Kidney (tissue), 14 donors: Measurements from ENCODE around the gene CERS1. TPM values are rescaled to one million over a fixed set of nuclear protein-coding genes. Genes with fewer than 3 reads are reported as not detected.

Experiments used
- DNase-seq, 5 donors: peaks; one replicate each; pipeline ENCODE4 v3.0.0-alpha.2; 2013 to 2020
- FAIRE-seq: peaks from 2 replicates; lab custom pipeline; 2012; peaks lifted over from hg19 to GRCh38; lab: Jason Lieb, UNC
- H3K27ac ChIP-seq, 2 donors: one replicate each; pipeline ENCODE4 v1.7.0; 2013; ENCODE audit warnings: low read depth in 2 of 2, low read length in 2 of 2, inconsistent platforms in 1 of 2
- H3K27me3 ChIP-seq: one replicate; pipeline ENCODE4 v1.7.1; 2013; ENCODE audit warnings: low read length, inconsistent platforms; ENCODE audit not compliant: control insufficient read depth, insufficient read depth
- H3K36me3 ChIP-seq, 3 donors: one replicate each; pipeline versions ENCODE4 v1.7.0 to v1.7.1; 2013; ENCODE audit warnings: low read length in 3 of 3, control low read depth in 1 of 3, inconsistent platforms in 1 of 3; ENCODE audit not compliant: insufficient read depth in 3 of 3, control insufficient read depth in 2 of 3
- H3K4me1 ChIP-seq, 3 donors: one replicate each; pipeline versions ENCODE4 v1.7.0 to v1.7.1; 2013; ENCODE audit warnings: low read length in 3 of 3, inconsistent platforms in 1 of 3, low read depth in 1 of 3; ENCODE audit not compliant: control insufficient read depth in 2 of 3, insufficient read depth in 2 of 3
- H3K4me3 ChIP-seq, 3 donors: one replicate each; pipeline versions ENCODE4 v1.7.0 to v1.8.1; 2013; ENCODE audit warnings: low read length in 3 of 3, control low read depth in 1 of 3, inconsistent platforms in 1 of 3
- H3K9ac ChIP-seq, 3 donors: one replicate each; pipeline versions ENCODE4 v1.7.0 to v1.7.1; 2013; ENCODE audit warnings: low read length in 3 of 3, control low read depth in 1 of 3, inconsistent platforms in 1 of 3
- H3K9me3 ChIP-seq, 3 donors: one replicate each; pipeline versions ENCODE4 v1.7.0 to v1.7.1; 2013; ENCODE audit warnings: low read length in 3 of 3, control low read depth in 1 of 3, inconsistent platforms in 1 of 3; ENCODE audit not compliant: control insufficient read depth in 2 of 3, insufficient read depth in 1 of 3
- intact Hi-C: fragments of 100-400 bp; cut with DNase I; formaldehyde crosslinking; loops from one replicate; pipeline ENCODE4 v1.11.1; 2022
- polyA plus RNA-seq: library from polyadenylated mRNA; stranded (reverse); fragments of 350-450 nt; fragmentation: Illumina TruSeq; extraction: RNeasy Lipid Tissue Mini Kit (QIAGEN cat#74804); gene quantifications from one replicate; pipeline ENCODE4 v1.2.3, GENCODE V29; 2014; ENCODE audit warnings: low read depth, low replicate concordance; ENCODE audit not compliant: insufficient read depth
- total RNA-seq: library from RNA; stranded (reverse); fragmentation: NEBNext Ultra II Directional; extraction: Animal tissue kit (Norgen Biotek cat#: 25700); gene quantifications from one replicate; pipeline ENCODE4 v1.2.1, GENCODE V29; 2021
- TF ChIP-seq, protein P1 (sequence below): IDR thresholded peaks from 3 replicates; pipeline ENCODE4 v1.5.1; 2012; ENCODE audit warnings: mild to moderate bottlenecking, moderate library complexity, borderline replicate concordance; ENCODE audit not compliant: insufficient read depth; ENCODE audit errors: extremely low read depth
- donor health status: control.
- donor health status: control.
- donor health status: control.
- donor health status: control.
- donor health status: control.
- donor health status: DM: yes; HTN: yes; CAD: no.
- donor health status: Normal renal cell carcinoma (clear cell type).

Gene CERS1
- total and polyA plus RNA-seq, 2 donors from 2014 or later, result 0.50 TPM; not detected in 1

DNA sequence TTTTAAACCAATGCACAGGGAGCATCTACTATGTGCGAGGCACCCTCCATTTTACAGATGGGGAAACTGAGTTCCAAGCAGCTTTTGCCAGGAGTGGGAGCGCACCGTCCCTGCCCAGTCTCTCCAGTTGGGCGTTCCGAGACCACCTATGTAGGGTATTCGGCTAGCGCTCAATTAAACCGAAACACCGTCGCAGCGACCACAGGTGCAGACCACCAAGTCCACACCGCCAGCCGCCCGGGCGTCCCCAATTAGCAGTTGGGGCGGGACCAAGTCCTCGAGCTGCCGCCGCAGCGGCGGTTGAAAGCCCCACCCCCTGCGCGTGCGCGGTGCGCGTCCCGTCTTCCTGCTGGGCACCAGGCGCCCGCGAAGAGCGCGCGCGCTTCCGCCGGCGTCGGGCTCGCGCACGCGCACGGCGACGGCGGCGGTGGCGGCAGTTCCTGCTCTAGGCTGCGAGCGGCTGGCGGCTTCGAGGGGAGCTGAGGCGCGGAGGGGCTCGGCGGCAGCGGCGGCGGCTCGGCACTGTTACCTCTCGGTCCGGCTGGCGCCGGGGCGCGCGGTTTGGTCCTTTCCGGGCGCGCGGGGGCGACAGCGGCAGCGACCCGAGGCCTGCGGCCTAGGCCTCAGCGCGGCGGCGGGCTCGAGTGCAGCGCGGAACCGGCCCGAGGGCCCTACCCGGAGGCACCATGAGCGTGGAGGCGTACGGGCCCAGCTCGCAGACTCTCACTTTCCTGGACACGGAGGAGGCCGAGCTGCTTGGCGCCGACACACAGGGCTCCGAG lies 64.2 kb downstream of the CERS1 start, which contains the start of gene UPF1:
UPF1 (plus strand) TSS at position 436 of the 782 bp plus-strand sequence; CDS start at position 687, 251 bp downstream.
- Histone ChIP-seq H3K9me3 (peaks cover 0 to 8% (median 0%) of the 10 kb centered on the region in 3 donors), H3K4me3 (peak within 1 kb of the TSS; percentile 70 to 88 (median 83)), H3K9ac (peak within 1 kb of the TSS; percentile 58 to 97 (median 84)), H3K27ac (peak within 1 kb of the TSS; percentile 74 to 80), H3K4me1 (peaks cover 0 to 24% (median 19%) of the 10 kb centered on the region in 3 donors), H3K36me3 (peaks cover 2 to 7% (median 3%) of the 10 kb centered on the region in 3 donors), H3K27me3 (no peaks in the 10 kb centered on the region)
- DNase-seq, result peak; percentile 96 to 98 (median 97)
- TF ChIP-seq, protein P1, sequence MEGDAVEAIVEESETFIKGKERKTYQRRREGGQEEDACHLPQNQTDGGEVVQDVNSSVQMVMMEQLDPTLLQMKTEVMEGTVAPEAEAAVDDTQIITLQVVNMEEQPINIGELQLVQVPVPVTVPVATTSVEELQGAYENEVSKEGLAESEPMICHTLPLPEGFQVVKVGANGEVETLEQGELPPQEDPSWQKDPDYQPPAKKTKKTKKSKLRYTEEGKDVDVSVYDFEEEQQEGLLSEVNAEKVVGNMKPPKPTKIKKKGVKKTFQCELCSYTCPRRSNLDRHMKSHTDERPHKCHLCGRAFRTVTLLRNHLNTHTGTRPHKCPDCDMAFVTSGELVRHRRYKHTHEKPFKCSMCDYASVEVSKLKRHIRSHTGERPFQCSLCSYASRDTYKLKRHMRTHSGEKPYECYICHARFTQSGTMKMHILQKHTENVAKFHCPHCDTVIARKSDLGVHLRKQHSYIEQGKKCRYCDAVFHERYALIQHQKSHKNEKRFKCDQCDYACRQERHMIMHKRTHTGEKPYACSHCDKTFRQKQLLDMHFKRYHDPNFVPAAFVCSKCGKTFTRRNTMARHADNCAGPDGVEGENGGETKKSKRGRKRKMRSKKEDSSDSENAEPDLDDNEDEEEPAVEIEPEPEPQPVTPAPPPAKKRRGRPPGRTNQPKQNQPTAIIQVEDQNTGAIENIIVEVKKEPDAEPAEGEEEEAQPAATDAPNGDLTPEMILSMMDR, result no peak
- intact Hi-C loops, result no loop called here
- FAIRE-seq, result no peak

DNA sequence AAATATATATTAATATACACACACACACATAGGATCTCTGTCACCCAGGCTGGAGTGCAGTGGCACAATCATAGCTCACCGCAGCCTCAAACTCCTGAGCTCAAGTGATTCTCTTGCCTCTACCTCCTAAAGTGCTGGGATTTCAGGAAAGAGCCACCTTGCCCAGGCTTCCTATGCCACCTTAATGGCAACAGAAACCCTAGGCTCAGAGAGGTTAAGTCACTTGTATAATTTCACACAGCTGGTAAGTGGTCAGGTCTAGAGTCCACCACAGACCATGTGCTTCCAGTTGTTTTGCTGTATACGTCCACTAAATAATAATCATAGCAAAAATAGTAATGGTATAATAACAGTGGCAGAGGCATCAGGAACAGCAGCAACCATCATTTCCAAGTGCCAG lies 65.5 kb downstream of the CERS1 start:
- FAIRE-seq (no peak), DNase-seq (no peak)
- TF ChIP-seq, protein P1, result no peak
- Histone ChIP-seq H3K36me3 (peaks cover 0 to 7% (median under 1%) of the 10 kb centered on the region in 3 donors), H3K9me3 (peaks cover 0 to 8% (median 0%) of the 10 kb centered on the region in 3 donors), H3K4me1 (peaks cover 0 to 22% (median 13%) of the 10 kb centered on the region in 3 donors), H3K27me3 (no peaks in the 10 kb centered on the region), H3K9ac (no peak overlapping the region), H3K27ac (no peak overlapping the region), H3K4me3 (no peak overlapping the region)
- intact Hi-C loops, result no loop called here

DNA sequence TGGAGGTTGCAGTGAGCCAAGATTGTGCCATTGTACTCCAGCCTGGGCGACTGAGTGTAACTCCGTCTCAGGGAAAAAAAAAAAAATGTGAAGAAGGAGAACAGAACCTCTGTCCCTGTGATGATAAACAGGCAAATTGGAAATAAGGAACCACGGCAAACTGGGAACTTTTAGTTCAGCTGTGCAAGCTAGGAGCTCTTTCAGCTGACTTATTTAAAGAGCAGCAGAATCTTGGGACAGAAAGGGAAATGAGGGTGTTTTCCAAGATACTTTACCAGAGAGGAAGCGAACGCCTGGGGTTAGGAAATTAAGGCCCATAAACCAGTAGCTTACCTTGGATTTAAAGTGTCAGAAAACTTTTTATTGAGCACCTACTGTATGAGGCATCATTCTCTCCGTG lies 67.2 kb downstream of the CERS1 start:
- Histone ChIP-seq H3K36me3 (no peaks in the 10 kb centered on the region), H3K4me3 (no peak overlapping the region), H3K4me1 (peaks cover 0 to 12% (median 0%) of the 10 kb centered on the region in 3 donors), H3K9ac (no peak overlapping the region), H3K27ac (no peak overlapping the region), H3K9me3 (peaks cover 0 to 8% (median 0%) of the 10 kb centered on the region in 3 donors), H3K27me3 (no peaks in the 10 kb centered on the region)
- intact Hi-C loops, result no loop called here
- DNase-seq (no peak), FAIRE-seq (no peak)
- TF ChIP-seq, protein P1, result no peak

Other genes with a start within 250 kb of the CERS1 start
- gene CRTC1, start 212.5 kb downstream of the CERS1 start, total RNA-seq, result 26.8 TPM
- gene CRTC1, start 212.5 kb downstream of the CERS1 start, polyA plus RNA-seq, result 10.9 TPM
- 33.2 TPM for gene COMP, start 104.9 kb downstream of the CERS1 start, total RNA-seq
- gene COMP, start 104.9 kb downstream of the CERS1 start, polyA plus RNA-seq, result 1.8 TPM
- gene UPF1, start 64.2 kb downstream of the CERS1 start, total RNA-seq, result 70.1 TPM
- gene UPF1, start 64.2 kb downstream of the CERS1 start, polyA plus RNA-seq, result 34.2 TPM
- gene COPE, start 23.2 kb upstream of the CERS1 start, total RNA-seq, result 166 TPM
- 263 TPM for gene COPE, start 23.2 kb upstream of the CERS1 start, polyA plus RNA-seq
- 39.5 TPM for gene DDX49, start 23.6 kb upstream of the CERS1 start, total RNA-seq
- 40.6 TPM for gene DDX49, start 23.6 kb upstream of the CERS1 start, polyA plus RNA-seq
- 34.3 TPM for gene HOMER3, start 45.1 kb upstream of the CERS1 start, total RNA-seq
- 53.1 TPM for gene HOMER3, start 45.1 kb upstream of the CERS1 start, polyA plus RNA-seq
- gene SUGP2, start 137.4 kb upstream of the CERS1 start, total RNA-seq, result 74.1 TPM
- 47.5 TPM for gene SUGP2, start 137.4 kb upstream of the CERS1 start, polyA plus RNA-seq
- gene ARMC6, start 137.4 kb upstream of the CERS1 start, total RNA-seq, result 23.0 TPM
- 24.6 TPM for gene ARMC6, start 137.4 kb upstream of the CERS1 start, polyA plus RNA-seq
- gene SLC25A42, start 167.8 kb upstream of the CERS1 start, total RNA-seq, result 9.7 TPM
- gene SLC25A42, start 167.8 kb upstream of the CERS1 start, polyA plus RNA-seq, result 70.7 TPM
- gene TMEM161A, start 242.3 kb upstream of the CERS1 start, total RNA-seq, result 23.9 TPM
- gene TMEM161A, start 242.3 kb upstream of the CERS1 start, polyA plus RNA-seq, result 37.1 TPM